Spleen (tissue), 11 donors: ENCODE measurements around the gene MNS1. TPM values are rescaled to one million over a fixed set of nuclear protein-coding genes. Genes with fewer than 3 reads are reported as not detected.
"Not testable (repeated sequence)": the region's sequence is repeated elsewhere in the genome, so short reads cannot be mapped to it uniquely, and the experiment has no call there.

Source experiments
- DNase-seq: peaks from one replicate; pipeline ENCODE4 v3.0.0-alpha.2; 2020
- H3K27ac ChIP-seq, 8 donors: fragments of 200-600 bp; sonication (generic) in 7 of 8; 1 replicate in 4 of 8; 2 replicates in 4 of 8; pipeline versions ENCODE4 v1.5.0 to v1.8.0; 2016 to 2021; ENCODE audit warnings: inconsistent platforms in 4 of 8, mild to moderate bottlenecking in 4 of 8, moderate library complexity in 1 of 8
- H3K27me3 ChIP-seq, 7 donors: fragments of 200-600 bp; sonication (generic) in 6 of 7; replicated peaks in 1 of 7; 1 replicate in 4 of 7; 2 replicates in 3 of 7; pipeline versions ENCODE4 v1.5.0 to v1.8.0; 2016 to 2021; ENCODE audit warnings: inconsistent platforms in 3 of 7, mild to moderate bottlenecking in 1 of 7
- H3K36me3 ChIP-seq, 6 donors: fragments of 200-600 bp; sonication (generic) in 5 of 6; 1 replicate in 4 of 6; 2 replicates in 2 of 6; pipeline versions ENCODE4 v1.5.0 to v1.8.0; 2016 to 2021; ENCODE audit warnings: inconsistent platforms in 2 of 6
- H3K4me1 ChIP-seq, 6 donors: fragments of 200-600 bp; sonication (generic) in 5 of 6; 1 replicate in 3 of 6; 2 replicates in 3 of 6; pipeline versions ENCODE4 v1.5.0 to v1.8.0; 2016 to 2021; ENCODE audit warnings: inconsistent platforms in 3 of 6
- H3K4me3 ChIP-seq, 8 donors: fragments of 200-600 bp; sonication (generic) in 7 of 8; 1 replicate in 4 of 8; 2 replicates in 4 of 8; pipeline versions ENCODE4 v1.5.0 to v1.8.0; 2016 to 2021; ENCODE audit warnings: inconsistent platforms in 4 of 8, mild to moderate bottlenecking in 4 of 8, moderate library complexity in 2 of 8
- H3K9me3 ChIP-seq, 8 donors: fragments of 200-600 bp; sonication (generic) in 7 of 8; 1 replicate in 4 of 8; 2 replicates in 4 of 8; pipeline versions ENCODE4 v1.5.0 to v1.8.0; 2016 to 2021; ENCODE audit warnings: inconsistent platforms in 4 of 8
- CTCF ChIP-seq, 11 experiments: fragments of 200-600 bp in 7 of 11; fragments of 450-650 bp in 4 of 11; sonication (generic) in 4 of 11; IDR thresholded peaks in 8 of 11; conservative IDR thresholded peaks in 3 of 11; 1 replicate in 7 of 11; 2 replicates in 4 of 11; pipeline versions ENCODE4 v1.4.0 to v1.8.0; 2016 to 2021; ENCODE audit warnings: antibody characterized with exemption in 11 of 11, inconsistent platforms in 4 of 11, mild to moderate bottlenecking in 1 of 11
- POLR2A ChIP-seq, 3 donors: fragments of 450-650 bp; IDR thresholded peaks; one replicate each; pipeline ENCODE4 v1.5.1; 2017; ENCODE audit warnings: antibody characterized with exemption in 3 of 3, mild to moderate bottlenecking in 1 of 3
- POLR2AphosphoS5 ChIP-seq, 3 donors: sonication (generic); formaldehyde crosslinking; IDR thresholded peaks; one replicate each; pipeline ENCODE4 v1.5.1; 2017; ENCODE audit warnings: antibody characterized with exemption in 3 of 3
- WGBS, 5 donors: extraction: QIAGEN DNeasy Blood & Tissue Kit in 3 of 5; methylation state at CpG; one replicate each; pipeline versions ENCODE4 v1.1.5 to v1.1.7; 2013 to 2018; 5-methylcytosine and 5-hydroxymethylcytosine counted together
- intact Hi-C: fragments of 100-400 bp; cut with DNase I; formaldehyde crosslinking; loops from one replicate; pipeline ENCODE4 v1.15.0; 2023; ENCODE audit warnings: low total_unique reads
- polyA plus RNA-seq, 3 donors: library from polyadenylated mRNA; stranded (reverse); fragments of 200-250 nt; gene quantifications; one replicate each; pipeline ENCODE4 v1.2.1, GENCODE V29; 2013
- total RNA-seq, 7 donors: library from RNA; depleted of rRNA in 3 of 7; stranded (reverse); fragments of >200 nt in 3 of 7; fragmentation: NEBNext Ultra II Directional in 4 of 7; extraction: Animal tissue kit (Norgen Biotek cat#: 25700) in 4 of 7; gene quantifications; one replicate each; pipeline versions ENCODE4 v1.1.0 to v1.2.1, GENCODE V29; 2016 to 2021
- donor health status: healthy with polysubstance abuse.
- donor health status: DM: no; HTN: no; CAD: no; lungs with moderate emphysema.
- donor health status: DM: no; HTN: no; CAD: no.
- donor health status: Bipolar disorder and iron deficiency.
- donor health status: healthy.
- donor health status: DM: no; HTN: no; CAD: no.
- donor health status: DM: yes; HTN: yes; CAD: no.

MNS1 gene
- total and polyA plus RNA-seq, 10 donors: 0.56 to 2.0 (median 0.98) TPM; not detected in 1

DNA sequence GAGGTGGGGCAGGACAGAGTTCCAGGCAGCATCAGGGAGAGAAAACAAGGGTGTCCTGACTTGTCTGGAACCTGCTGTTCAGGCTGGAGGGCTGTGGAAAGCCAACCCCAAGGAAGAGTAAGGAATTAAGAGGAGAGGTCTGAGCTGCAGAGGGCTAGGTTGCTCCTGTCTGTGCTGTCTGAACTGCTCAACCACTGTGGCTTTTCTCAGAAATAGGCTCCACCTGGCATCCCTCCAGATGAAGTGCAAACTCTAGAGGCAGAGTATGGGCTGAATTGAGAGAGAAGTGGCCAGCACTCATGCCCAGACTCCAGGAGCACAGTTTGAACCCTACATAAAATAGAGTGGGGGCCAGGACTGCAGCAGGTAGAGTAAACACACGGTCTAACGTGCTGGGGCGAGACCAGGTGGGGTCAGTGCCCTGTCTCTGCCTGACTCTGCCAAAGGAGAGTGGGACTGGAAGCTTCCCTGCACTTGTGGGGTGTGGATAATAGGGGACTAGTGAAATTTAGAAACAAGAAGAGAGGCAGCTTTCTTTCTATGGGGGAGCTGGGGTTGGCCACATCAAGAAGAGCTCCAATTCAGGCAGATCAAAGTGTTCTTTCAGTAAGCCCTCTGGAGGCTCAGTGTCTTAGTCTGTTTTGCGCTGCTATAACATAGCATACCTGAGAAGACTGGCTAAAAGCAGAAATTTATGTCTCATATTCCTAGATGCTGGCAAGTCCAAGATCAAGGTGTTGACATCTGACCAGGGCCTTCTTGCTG, 28.0 kb upstream of the MNS1 start:
- no peaks in the 10 kb centered on the region for H3K36me3 ChIP-seq
- no peak overlapping the region for H3K27ac ChIP-seq
- intact Hi-C loops: loop anchor here (10.0 kb wide), 2 partner anchors 812 to 1032 kb away; no protein-coding TSS in a partner anchor
- 74 to 94% (median 88%) methylated on average over 4 of the region's 4 CpGs for WGBS, 5 donors
- peaks cover 0 to 4% (median 2%) of the 10 kb centered on the region in 6 donors for H3K4me1 ChIP-seq
- no peak for DNase-seq
- H3K4me3 ChIP-seq: no peak overlapping the region
- TF ChIP-seq CTCF (IDR thresholded peaks at IDR 0.05 in 8 of 11, conservative IDR thresholded peaks at IDR 0.05 in 3 of 11) (no peak), POLR2A (IDR thresholded peaks at IDR 0.05) (no peak), POLR2AphosphoS5 (IDR thresholded peaks at IDR 0.05) (no peak)
- peaks cover 0 to 6% (median 0%) of the 10 kb centered on the region in 7 donors for H3K27me3 ChIP-seq
- H3K9me3 ChIP-seq: no peaks in the 10 kb centered on the region

DNA sequence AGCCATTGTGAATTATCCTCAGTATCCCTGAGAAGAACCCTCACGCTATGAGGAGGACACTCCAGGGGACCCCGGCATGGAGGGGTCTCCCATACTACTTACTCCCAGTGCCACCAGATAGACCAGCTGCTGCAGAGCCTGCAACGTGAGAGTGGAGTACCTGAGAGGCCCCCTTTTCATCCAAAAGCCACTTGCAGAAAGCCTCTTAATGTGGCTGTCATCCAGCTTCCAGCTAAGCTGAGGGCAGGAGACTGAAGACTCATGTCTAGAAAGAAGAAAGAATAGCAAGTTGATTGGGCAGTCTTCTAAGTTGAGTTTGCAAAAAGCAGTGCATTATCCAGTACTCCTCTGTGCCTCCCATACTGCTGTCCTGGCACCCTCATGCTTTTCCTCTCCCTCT, 27.3 kb upstream of the MNS1 start:
- H3K36me3 ChIP-seq: no peaks in the 10 kb centered on the region
- no peak overlapping the region for H3K4me3 ChIP-seq
- H3K4me1 ChIP-seq: peaks cover 0 to 4% (median 2%) of the 10 kb centered on the region in 6 donors
- intact Hi-C loops: loop anchor here (10.0 kb wide), 2 partner anchors 813 to 1033 kb away; no protein-coding TSS in a partner anchor
- WGBS, 5 donors: 70 to 91% (median 76%) methylated on average over 3 of the region's 3 CpGs
- peaks cover 0 to 5% (median 0%) of the 10 kb centered on the region in 7 donors for H3K27me3 ChIP-seq
- DNase-seq: no peak
- H3K9me3 ChIP-seq: no peaks in the 10 kb centered on the region
- TF ChIP-seq CTCF (IDR thresholded peaks at IDR 0.05 in 8 of 11, conservative IDR thresholded peaks at IDR 0.05 in 3 of 11) (no peak), POLR2AphosphoS5 (IDR thresholded peaks at IDR 0.05) (no peak), POLR2A (IDR thresholded peaks at IDR 0.05) (no peak)
- H3K27ac ChIP-seq: no peak overlapping the region

GRCh38 chr15:56491110-56491722, 26.3 kb upstream of the MNS1 start:
- no peaks in the 10 kb centered on the region for H3K4me1 ChIP-seq
- H3K4me3 ChIP-seq: no peak overlapping the region
- H3K9me3 ChIP-seq: no peaks in the 10 kb centered on the region
- DNase-seq: no peak
- 39 to 47% (median 42%) methylated on average over 5 of the region's 5 CpGs for WGBS, 5 donors
- no peak overlapping the region for H3K27ac ChIP-seq
- no peaks in the 10 kb centered on the region for H3K27me3 ChIP-seq
- intact Hi-C loops: loop anchor here (10.0 kb wide), 2 partner anchors 814 to 1034 kb away; no protein-coding TSS in a partner anchor
- no peak for TF ChIP-seq POLR2A (IDR thresholded peaks at IDR 0.05)
- TF ChIP-seq CTCF (IDR thresholded peaks at IDR 0.05 in 8 of 11, conservative IDR thresholded peaks at IDR 0.05 in 3 of 11): peak; percentile 17 to 80 (median 73)
- no peak for TF ChIP-seq POLR2AphosphoS5 (IDR thresholded peaks at IDR 0.05)
- H3K36me3 ChIP-seq: no peaks in the 10 kb centered on the region

- Histone ChIP-seq H3K27ac (no peak overlapping the region), H3K27me3 (no peaks in the 10 kb centered on the region), H3K36me3 (no peaks in the 10 kb centered on the region), H3K9me3 (peaks cover 0 to 1% (median 0%) of the 10 kb centered on the region in 8 donors), H3K4me3 (no peak overlapping the region), H3K4me1 (no peaks in the 10 kb centered on the region)
- intact Hi-C loops: loop anchor here (10.0 kb wide), 2 partner anchors 814 to 1034 kb away; no protein-coding TSS in a partner anchor
- WGBS, 5 donors: 90 to 96% (median 94%) methylated on average over 1 of the region's 1 CpG
- no peak for TF ChIP-seq CTCF (IDR thresholded peaks at IDR 0.05 in 8 of 11, conservative IDR thresholded peaks at IDR 0.05 in 3 of 11)
- no peak for TF ChIP-seq POLR2A (IDR thresholded peaks at IDR 0.05)
- DNase-seq: no peak
These were observed 25.5 kb upstream of the MNS1 start for GRCh38 chr15:56490461-56490860.

- H3K27me3 ChIP-seq, H3K9me3 ChIP-seq, H3K4me3 ChIP-seq, DNase-seq, H3K27ac ChIP-seq, H3K4me1 ChIP-seq, intact Hi-C loops, H3K36me3 ChIP-seq: not testable (repeated sequence)
- 82 to 92% (median 86%) methylated on average over 2 of the region's 2 CpGs for WGBS, 5 donors
These were observed 21.3 kb upstream of the MNS1 start for GRCh38 chr15:56486206-56486605.

GRCh38 chr15:56485426-56485825, 20.5 kb upstream of the MNS1 start:
- WGBS, 5 donors: 87 to 96% (median 91%) methylated on average over 3 of the region's 3 CpGs
- peaks cover 0 to 15% (median 5%) of the 10 kb centered on the region in 8 donors for H3K9me3 ChIP-seq
- intact Hi-C loops, H3K27me3 ChIP-seq, H3K27ac ChIP-seq, H3K4me3 ChIP-seq, H3K36me3 ChIP-seq, H3K4me1 ChIP-seq, DNase-seq: not testable (repeated sequence)
